Ishikawa (cell line): Measurements from ENCODE around the gene SHISA8.

Experiments
- CEBPB ChIP-seq: IDR thresholded peaks from 2 replicates; pipeline ENCODE4 v1.6.1; 2012
- CREB1 ChIP-seq: IDR thresholded peaks from 2 replicates; pipeline ENCODE4 v1.6.1; 2012; ENCODE audit warnings: low read depth
- EGR1 ChIP-seq: IDR thresholded peaks from 2 replicates; pipeline ENCODE4 v1.6.1; 2012
- EP300 ChIP-seq: IDR thresholded peaks from 2 replicates; pipeline ENCODE4 v1.6.1; 2012; ENCODE audit warnings: borderline replicate concordance
- FOXM1 ChIP-seq: IDR thresholded peaks from 2 replicates; pipeline ENCODE4 v1.6.1; 2012; ENCODE audit warnings: low read depth, borderline replicate concordance
- NFIC ChIP-seq: IDR thresholded peaks from 2 replicates; pipeline ENCODE4 v1.6.1; 2012
- RAD21 ChIP-seq: IDR thresholded peaks from 2 replicates; pipeline ENCODE4 v1.6.1; 2012; ENCODE audit warnings: low read depth
- TAF1 ChIP-seq: IDR thresholded peaks from 2 replicates; pipeline ENCODE4 v1.6.1; 2012; ENCODE audit warnings: low read depth, mild to moderate bottlenecking
- TCF12 ChIP-seq: IDR thresholded peaks from 2 replicates; pipeline ENCODE4 v1.6.1; 2012; ENCODE audit warnings: low read depth
- TEAD4 ChIP-seq: IDR thresholded peaks from 2 replicates; pipeline ENCODE4 v1.6.1; 2012
- YY1 ChIP-seq: IDR thresholded peaks from 2 replicates; pipeline ENCODE4 v1.6.1; 2012; ENCODE audit warnings: low read depth
- ZBTB7A ChIP-seq: IDR thresholded peaks from 2 replicates; pipeline ENCODE4 v1.6.1; 2012; ENCODE audit warnings: low read depth
- TF ChIP-seq, protein P1 (sequence below): IDR thresholded peaks from 2 replicates; pipeline ENCODE4 v1.6.1; 2012; ENCODE audit warnings: low read depth, mild to moderate bottlenecking
- TF ChIP-seq, protein P2 (sequence below): IDR thresholded peaks from 2 replicates; pipeline ENCODE4 v1.6.1; 2012
- TF ChIP-seq, protein P3 (sequence below): IDR thresholded peaks from 2 replicates; pipeline ENCODE4 v1.6.1; 2012

The SHISA8 gene

GRCh38 chr22:41916745-41917358, 2.0 kb upstream of the SHISA8 start:
- TF ChIP-seq TAF1 (no peak), TEAD4 (no peak), TCF12 (no peak), EP300 (no peak), ZBTB7A (no peak), CEBPB (no peak), CREB1 (no peak), NFIC (no peak), EGR1 (no peak), FOXM1 (no peak), YY1 (no peak), RAD21 (no peak)
- TF ChIP-seq, protein P1, sequence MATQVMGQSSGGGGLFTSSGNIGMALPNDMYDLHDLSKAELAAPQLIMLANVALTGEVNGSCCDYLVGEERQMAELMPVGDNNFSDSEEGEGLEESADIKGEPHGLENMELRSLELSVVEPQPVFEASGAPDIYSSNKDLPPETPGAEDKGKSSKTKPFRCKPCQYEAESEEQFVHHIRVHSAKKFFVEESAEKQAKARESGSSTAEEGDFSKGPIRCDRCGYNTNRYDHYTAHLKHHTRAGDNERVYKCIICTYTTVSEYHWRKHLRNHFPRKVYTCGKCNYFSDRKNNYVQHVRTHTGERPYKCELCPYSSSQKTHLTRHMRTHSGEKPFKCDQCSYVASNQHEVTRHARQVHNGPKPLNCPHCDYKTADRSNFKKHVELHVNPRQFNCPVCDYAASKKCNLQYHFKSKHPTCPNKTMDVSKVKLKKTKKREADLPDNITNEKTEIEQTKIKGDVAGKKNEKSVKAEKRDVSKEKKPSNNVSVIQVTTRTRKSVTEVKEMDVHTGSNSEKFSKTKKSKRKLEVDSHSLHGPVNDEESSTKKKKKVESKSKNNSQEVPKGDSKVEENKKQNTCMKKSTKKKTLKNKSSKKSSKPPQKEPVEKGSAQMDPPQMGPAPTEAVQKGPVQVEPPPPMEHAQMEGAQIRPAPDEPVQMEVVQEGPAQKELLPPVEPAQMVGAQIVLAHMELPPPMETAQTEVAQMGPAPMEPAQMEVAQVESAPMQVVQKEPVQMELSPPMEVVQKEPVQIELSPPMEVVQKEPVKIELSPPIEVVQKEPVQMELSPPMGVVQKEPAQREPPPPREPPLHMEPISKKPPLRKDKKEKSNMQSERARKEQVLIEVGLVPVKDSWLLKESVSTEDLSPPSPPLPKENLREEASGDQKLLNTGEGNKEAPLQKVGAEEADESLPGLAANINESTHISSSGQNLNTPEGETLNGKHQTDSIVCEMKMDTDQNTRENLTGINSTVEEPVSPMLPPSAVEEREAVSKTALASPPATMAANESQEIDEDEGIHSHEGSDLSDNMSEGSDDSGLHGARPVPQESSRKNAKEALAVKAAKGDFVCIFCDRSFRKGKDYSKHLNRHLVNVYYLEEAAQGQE = no peak
- TF ChIP-seq, protein P2, sequence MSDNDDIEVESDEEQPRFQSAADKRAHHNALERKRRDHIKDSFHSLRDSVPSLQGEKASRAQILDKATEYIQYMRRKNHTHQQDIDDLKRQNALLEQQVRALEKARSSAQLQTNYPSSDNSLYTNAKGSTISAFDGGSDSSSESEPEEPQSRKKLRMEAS = no peak
- TF ChIP-seq, protein P3, sequence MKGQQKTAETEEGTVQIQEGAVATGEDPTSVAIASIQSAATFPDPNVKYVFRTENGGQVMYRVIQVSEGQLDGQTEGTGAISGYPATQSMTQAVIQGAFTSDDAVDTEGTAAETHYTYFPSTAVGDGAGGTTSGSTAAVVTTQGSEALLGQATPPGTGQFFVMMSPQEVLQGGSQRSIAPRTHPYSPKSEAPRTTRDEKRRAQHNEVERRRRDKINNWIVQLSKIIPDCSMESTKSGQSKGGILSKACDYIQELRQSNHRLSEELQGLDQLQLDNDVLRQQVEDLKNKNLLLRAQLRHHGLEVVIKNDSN = no peak

GRCh38 chr22:41915786-41916493, 1.1 kb upstream of the SHISA8 start:
- TF ChIP-seq TEAD4 (no peak), TAF1 (no peak), FOXM1 (no peak), EGR1 (no peak), RAD21 (no peak), CEBPB (no peak), TCF12 (no peak), EP300 (no peak), CREB1 (no peak), ZBTB7A (no peak), NFIC (no peak), YY1 (no peak)
- TF ChIP-seq, protein P3 = no peak
- TF ChIP-seq, protein P2 = no peak
- TF ChIP-seq, protein P1 = no peak

- TF ChIP-seq NFIC (no peak), TAF1 (no peak; the same call in 1 of the 2 replicates), ZBTB7A (peak; percentile 64; the same call in 1 of the 2 replicates), EP300 (no peak), TCF12 (no peak), YY1 (no peak)
- TF ChIP-seq, protein P1 = no peak
These were observed 251 bp downstream of the SHISA8 start for GRCh38 chr22:41914611-41915034.

DNA sequence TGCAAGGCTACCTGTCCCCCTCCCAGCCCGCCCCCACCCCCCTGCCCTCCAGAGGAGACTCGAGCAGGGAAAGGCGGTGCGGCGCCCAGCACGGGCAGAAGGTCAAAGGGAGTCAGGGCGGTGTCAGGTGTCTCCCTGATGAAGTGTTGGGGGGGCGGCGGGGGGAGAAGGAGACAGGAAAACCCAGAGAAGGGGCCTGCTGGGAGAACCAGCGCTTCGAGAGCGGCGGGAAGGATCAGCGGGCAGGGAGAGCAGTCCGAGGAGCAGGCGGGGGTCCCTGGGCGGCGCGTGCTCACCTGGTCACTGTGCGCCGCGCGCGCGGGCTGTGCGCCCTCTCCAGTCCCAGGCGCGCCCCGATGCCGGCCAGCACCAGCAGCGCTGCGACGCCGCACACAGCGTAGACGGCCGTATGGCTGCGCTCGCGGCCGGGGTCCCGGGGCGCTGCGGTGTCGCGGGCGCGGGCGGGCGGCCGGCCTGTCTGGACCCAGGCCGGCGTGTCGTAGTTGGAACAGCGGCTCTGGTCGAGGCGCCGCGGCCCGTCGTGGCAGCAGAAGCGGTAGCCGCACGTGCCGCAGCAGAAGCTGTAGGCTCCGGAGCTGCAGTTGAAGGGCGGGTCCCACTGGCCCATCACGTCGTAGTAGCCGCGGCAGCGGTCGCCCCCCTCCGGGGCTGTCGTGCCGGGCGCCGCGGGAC, 886 bp downstream of the SHISA8 start:
- TF ChIP-seq ZBTB7A = no peak
- TF ChIP-seq, protein P2 = peak; percentile 77
